GM18867 (cell line): ENCODE measurements around the gene VSIG2.

Experiments used
- ATAC-seq: cut with Tn5 transposase; IDR thresholded peaks from one replicate; pipeline ENCODE4 v1.9.1; 2021; ENCODE audit warnings: mild to moderate bottlenecking, moderate library complexity; ENCODE audit not compliant: unreplicated experiment

Gene VSIG2

DNA sequence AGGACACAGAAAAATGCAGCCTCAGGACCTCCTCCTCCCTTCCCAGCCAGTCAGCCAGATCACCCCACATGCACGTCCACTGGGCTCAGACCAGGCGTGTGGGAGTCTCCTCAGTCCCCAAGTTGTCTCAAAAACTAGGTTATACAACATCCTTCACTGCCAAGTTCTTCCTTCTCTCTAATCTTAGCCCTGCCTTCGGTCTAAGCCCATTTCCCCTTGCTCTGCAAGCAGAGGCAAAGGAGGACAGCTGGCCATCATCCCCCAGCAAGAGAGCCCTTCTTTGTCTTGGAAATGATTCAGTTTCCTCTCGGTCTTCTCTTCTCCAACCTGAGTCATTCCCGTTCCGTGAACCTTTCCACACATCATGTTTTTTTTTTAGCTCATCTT lies 26.3 kb downstream of the VSIG2 start:
- ATAC-seq = no peak

DNA sequence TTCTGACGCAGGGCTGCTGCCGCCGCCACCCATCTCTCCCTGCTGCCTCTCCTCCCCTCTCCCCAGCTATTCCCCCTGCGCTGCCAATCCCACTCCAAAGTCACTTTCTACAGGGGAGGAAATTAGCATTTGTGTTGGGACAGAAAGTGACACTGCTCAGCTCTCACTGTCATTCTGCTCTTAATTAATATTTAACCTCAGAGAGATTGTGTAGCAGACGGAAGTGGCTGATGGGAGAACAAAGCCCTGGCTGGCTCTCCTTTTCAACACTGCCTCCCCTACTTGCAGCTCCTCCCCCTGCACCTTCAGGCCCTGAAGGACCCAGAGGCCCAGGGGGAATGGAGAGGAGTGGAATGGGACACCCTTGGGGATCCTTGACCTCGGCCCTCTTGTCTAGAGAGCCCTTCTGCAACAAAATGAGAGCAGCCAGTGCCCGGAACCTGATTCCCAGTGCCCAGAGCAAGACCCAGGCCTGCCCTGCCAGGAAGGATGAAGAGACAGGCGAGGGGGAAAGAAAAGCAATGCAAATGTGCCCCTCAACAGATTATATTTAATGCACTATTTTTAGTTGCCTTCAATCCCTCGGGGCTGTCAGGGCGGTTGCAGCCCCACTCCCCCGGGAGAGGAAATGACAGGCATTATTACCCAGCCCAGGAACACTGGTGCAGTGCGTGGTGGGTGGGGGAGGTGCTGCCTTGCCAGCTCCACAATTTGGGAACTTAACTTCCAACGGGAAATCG lies 26.9 kb downstream of the VSIG2 start:
- ATAC-seq = peak; percentile 96

DNA sequence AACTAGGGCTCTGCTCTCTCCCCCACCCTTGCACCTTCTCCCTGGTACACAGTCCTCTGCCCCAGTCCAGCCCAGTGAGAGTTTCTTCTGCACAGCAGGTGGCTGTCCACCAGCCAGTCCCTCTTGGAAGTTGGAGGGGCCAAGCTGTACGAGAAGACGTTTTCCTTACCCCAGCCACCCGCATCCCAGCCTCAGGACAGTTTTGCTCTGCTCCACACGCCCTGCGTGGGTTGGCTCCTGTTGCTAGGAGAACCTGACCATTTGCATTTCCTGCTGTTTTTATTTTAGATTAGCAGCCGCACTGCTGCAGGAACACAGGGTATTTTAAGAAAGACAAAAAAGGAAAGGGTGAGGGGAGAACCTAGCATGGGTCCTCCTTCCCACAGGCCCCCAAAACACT lies 29.9 kb downstream of the VSIG2 start:
- ATAC-seq = no peak

DNA sequence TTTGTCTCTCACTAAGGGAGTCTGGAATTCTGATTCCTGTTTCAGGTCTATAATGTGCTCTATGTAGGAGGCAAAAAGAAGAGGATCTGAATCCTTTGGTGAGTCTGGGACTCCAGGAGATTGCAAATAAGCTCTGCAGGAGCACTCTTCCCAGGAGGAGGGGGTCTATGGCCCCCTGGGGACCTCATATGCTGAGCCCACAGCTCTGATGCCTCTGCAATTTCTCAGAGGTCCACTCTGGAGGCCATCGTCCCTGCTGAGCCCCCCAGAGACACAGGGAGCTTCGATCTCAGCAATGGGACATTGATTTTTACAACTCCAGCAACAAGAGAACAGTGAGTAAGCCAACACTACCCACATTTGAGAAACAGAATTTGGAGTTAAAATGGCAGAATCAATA lies 32.5 kb downstream of the VSIG2 start:
- no peak for ATAC-seq

DNA sequence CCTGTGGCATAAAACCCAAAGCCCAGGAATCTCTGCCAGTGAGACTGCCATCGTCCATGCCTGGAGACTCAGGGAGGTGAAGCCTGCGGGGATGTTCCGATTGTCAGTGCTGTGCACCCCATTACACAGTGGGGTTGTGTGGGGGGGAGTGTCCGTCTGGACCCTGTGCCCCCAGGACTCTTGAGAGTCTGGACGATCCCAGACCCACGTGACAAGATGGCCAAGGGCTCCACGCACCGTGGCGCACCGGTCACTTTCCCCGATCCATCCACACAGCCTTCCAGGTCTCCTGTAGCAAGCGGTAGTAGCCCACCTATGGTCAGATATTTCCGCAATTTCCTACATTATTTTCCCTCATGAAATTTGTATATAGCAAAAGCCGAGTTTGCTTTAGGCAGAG lies 33.3 kb downstream of the VSIG2 start:
- no peak for ATAC-seq

DNA sequence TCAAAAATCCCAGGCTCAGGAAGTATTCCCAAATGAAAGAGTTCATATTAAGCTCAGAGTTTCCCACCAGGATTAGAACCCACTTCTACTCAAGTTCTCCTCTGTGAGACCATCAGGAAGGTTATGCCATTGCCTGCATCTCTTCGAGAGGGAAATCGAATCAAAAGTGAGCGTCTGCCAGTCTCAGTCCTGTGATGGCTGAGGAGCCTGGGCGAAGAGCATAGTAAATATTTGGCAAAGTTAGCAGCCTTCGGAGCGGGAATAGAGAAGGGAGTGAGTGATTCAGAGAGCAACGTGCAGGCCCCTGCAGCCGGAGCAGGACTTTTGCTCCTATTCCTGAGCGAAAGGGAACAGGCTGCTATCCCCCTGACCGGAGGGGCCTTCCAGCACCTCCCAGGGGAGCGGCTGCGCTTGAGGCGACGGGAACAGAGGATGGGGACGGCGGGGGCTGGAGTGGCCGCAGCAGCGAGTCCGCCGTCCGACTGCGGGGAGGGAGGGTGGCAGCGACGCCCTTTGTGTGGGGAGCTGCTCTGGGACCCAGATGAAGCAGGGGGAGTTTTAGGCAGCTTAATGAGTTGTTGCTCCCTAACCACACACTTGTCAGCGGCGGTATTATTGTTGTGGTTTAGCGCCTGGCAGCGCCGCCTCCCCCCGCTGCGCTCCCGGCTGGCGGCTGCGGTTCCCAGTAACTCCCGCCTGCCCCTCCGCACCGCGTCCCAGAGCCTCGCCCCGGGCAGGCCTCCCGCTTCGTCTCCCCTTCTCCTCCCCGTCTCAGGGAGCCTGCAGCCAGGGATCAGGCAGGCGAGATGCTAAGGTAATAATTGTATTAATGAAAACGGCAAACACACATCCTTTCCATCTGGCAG lies 34.0 kb downstream of the VSIG2 start:
- ATAC-seq = no peak

DNA sequence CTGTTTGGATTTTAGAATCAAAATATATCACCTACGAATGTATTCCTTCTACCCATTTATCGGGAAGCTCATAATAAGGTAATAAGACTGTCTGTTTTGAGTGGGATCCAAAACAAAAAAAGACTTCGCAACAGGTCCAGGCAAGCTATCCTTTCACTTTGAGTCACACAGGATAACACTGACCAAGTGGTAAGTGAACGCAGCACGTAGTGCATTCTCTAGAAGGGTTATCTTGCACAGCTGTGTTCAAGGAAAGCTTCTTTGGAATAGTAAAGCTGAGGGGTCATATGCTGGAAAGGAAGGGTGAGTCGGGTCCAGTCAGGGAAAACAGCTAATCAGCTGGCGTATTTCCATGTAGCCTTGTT lies 34.7 kb downstream of the VSIG2 start:
- no peak for ATAC-seq

DNA sequence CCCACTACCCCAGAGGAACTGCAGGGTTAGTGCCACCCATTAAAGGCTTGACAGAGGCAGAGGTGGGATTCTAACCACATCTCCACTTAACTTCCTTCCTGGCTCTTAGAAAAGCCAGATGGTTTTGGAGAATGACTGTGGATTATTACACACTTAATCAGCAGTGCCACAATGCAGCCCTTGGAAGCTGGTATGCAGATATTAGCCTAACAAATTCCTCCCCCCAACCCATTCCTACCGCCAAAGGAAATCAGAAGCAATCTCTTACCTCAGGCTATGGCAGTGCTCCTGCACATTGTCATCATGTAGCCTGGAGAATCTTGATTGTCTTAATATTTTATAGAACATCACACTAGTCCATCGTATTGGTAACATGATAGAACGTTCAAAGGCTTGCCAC lies 35.5 kb downstream of the VSIG2 start:
- no peak for ATAC-seq

DNA sequence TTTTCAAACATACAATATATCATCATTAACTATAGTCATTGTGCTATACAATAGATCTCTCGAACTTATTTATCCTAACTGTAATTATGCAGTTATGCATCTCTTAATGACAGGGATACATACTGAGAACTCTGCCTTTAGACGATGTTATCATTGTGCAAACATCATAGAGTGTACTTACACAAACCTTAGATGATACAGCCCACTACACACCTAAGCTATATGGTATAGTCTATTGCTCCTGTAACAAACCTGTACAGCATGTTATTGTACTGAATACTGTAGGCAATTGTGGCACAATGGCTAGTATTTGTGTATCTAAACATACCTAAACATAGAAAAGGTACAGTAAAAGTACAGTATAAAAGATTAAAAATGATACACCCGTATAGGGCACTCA lies 39.7 kb downstream of the VSIG2 start:
- ATAC-seq = no peak

DNA sequence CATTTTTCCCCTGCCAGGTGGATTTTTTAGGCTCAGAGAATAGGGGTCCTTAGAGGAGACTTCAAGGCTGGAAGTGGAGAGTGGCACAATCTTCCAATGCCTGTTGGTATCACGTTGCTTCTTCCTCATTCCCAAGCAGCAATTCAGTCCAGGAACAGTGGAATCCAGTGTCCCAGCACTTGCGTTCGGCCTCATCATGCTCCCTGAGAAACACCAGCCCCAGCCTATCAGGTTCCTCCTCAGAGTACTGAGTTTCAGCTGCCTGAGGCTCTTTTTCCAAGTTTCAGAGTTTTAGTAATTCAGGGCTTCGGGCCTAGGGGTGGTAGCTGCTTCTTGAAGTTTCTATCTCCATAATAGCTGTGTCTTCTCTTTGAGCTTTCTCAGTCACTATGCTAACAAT lies 44.2 kb downstream of the VSIG2 start:
- no peak for ATAC-seq

DNA sequence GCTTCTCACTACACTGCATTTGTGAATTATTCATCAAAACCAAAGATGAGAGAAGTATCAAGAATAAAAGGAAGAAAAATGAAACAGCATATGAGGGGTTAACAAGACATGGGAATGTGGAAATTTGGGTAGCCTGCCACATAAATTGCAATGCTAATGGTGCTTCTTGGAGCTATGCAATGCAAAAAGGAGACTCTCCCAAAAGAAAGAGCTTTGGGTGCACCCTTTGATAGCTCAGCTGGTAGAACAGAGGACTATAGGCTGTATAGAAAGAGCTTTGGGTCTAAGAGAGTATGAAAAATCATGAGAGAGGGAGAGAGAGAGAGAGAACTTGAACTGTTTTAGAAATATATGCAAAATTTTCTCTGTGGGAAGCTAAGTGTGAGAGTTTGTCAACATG lies 52.0 kb downstream of the VSIG2 start:
- ATAC-seq = no peak

DNA sequence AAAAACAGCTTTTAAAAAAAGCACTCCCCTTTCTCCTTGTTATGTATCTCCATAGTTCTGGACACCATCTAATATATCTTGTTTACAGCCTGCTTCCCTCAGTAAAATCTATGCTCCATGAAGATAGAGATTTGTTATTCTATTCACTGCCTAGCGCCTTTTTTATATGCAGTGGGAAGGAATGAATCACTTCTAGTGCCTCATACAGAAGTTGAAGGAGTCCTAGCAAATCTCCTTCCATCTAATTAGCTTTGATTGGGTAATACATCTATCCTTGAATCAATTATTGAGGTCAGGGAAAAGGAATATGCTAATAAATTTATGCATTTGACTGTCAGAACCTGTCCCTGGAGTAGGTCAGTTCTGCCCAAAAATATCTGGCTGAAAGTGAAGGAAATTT lies 52.5 kb downstream of the VSIG2 start:
- ATAC-seq = no peak
